ENCODE results near the gene KRT75.

KRT75 gene

GRCh38 chr12:52418576-52419110 is 15.5 kb downstream of the KRT75 start:
- H3K27me3 ChIP-seq (ENCODE audit: insufficient read depth, low read length, poor library complexity): peaks cover 25% of the 10 kb centered on the region
- ATAC-seq (ENCODE audit: insufficient read depth, low read depth) (no peak), DNase-seq (no peak)
- TF ChIP-seq, protein P1, sequence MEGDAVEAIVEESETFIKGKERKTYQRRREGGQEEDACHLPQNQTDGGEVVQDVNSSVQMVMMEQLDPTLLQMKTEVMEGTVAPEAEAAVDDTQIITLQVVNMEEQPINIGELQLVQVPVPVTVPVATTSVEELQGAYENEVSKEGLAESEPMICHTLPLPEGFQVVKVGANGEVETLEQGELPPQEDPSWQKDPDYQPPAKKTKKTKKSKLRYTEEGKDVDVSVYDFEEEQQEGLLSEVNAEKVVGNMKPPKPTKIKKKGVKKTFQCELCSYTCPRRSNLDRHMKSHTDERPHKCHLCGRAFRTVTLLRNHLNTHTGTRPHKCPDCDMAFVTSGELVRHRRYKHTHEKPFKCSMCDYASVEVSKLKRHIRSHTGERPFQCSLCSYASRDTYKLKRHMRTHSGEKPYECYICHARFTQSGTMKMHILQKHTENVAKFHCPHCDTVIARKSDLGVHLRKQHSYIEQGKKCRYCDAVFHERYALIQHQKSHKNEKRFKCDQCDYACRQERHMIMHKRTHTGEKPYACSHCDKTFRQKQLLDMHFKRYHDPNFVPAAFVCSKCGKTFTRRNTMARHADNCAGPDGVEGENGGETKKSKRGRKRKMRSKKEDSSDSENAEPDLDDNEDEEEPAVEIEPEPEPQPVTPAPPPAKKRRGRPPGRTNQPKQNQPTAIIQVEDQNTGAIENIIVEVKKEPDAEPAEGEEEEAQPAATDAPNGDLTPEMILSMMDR (IDR thresholded peaks at IDR 0.05; ENCODE audit: borderline replicate concordance, extremely low read depth, low read length, poor library complexity, severe bottlenecking): no peak
- no peak for TF ChIP-seq EZH2 (IDR thresholded peaks at IDR 0.05; ENCODE audit: borderline replicate concordance, low read depth, low read length, severe bottlenecking)
- H3K4me3 ChIP-seq (ENCODE audit: low read depth in 1 of 2, low read length in 2 of 2): no peak overlapping the region
- no peaks in the 10 kb centered on the region for H3K9me3 ChIP-seq (ENCODE audit: insufficient read depth, low read length, severe bottlenecking)
- no peak overlapping the region for H3K9ac ChIP-seq (ENCODE audit: low read depth, low read length)
- H3K27ac ChIP-seq (ENCODE audit: low read length): no peak overlapping the region
- no peak overlapping the region for H3K4me2 ChIP-seq (ENCODE audit: insufficient read depth, low read length)
- H3K4me1 ChIP-seq (ENCODE audit: insufficient read depth, low read length): no peaks in the 10 kb centered on the region
- no peaks in the 10 kb centered on the region for H3K79me2 ChIP-seq (ENCODE audit: insufficient read depth, low read length)
- no peaks in the 10 kb centered on the region for H4K20me1 ChIP-seq (ENCODE audit: insufficient read depth, low read length)
- no peak overlapping the region for H2AFZ ChIP-seq (ENCODE audit: low read depth, low read length)
- no peaks in the 10 kb centered on the region for H3K36me3 ChIP-seq (ENCODE audit: insufficient read depth, low read length)

- ATAC-seq (ENCODE audit: insufficient read depth, low read depth): no peak
Measured at GRCh38 chr12:52417740-52418139, 16.4 kb downstream of the KRT75 start.

DNA sequence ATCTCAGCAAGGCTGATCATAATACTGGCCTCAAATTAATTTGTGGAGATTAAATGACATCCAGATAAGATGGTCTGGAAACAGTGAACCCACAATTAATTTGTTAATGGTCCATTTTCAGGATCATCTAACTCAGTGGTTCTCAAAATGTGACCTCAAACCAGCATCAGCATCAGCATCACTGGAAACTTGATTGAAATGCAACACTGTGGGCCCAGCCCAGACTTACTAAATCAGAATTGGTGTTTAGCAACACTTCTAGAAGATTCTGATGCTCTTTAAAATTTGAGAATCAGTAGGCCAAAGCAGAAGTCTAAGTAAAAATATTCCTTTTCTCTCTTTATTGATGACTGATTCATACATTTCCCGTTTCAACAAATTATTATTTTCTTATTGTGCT is 17.4 kb downstream of the KRT75 start:
- no peak overlapping the region for H3K4me2 ChIP-seq (ENCODE audit: insufficient read depth, low read length)
- H4K20me1 ChIP-seq (ENCODE audit: insufficient read depth, low read length): no peaks in the 10 kb centered on the region
- H3K27me3 ChIP-seq (ENCODE audit: insufficient read depth, low read length, poor library complexity): peaks cover 19% of the 10 kb centered on the region
- TF ChIP-seq EZH2 (IDR thresholded peaks at IDR 0.05; ENCODE audit: borderline replicate concordance, low read depth, low read length, severe bottlenecking): no peak
- TF ChIP-seq, protein P1 (IDR thresholded peaks at IDR 0.05; ENCODE audit: borderline replicate concordance, extremely low read depth, low read length, poor library complexity, severe bottlenecking): no peak
- no peaks in the 10 kb centered on the region for H3K4me1 ChIP-seq (ENCODE audit: insufficient read depth, low read length)
- no peak for DNase-seq
- no peak overlapping the region for H3K9ac ChIP-seq (ENCODE audit: low read depth, low read length)
- no peaks in the 10 kb centered on the region for H3K9me3 ChIP-seq (ENCODE audit: insufficient read depth, low read length, severe bottlenecking)
- H3K36me3 ChIP-seq (ENCODE audit: insufficient read depth, low read length): no peaks in the 10 kb centered on the region
- H3K79me2 ChIP-seq (ENCODE audit: insufficient read depth, low read length): no peaks in the 10 kb centered on the region
- H2AFZ ChIP-seq (ENCODE audit: low read depth, low read length): no peak overlapping the region
- H3K27ac ChIP-seq (ENCODE audit: low read length): no peak overlapping the region
- no peak for ATAC-seq (ENCODE audit: insufficient read depth, low read depth)
- H3K4me3 ChIP-seq (ENCODE audit: low read depth in 1 of 2, low read length in 2 of 2): no peak overlapping the region

More at GRCh38 chr12:52417740-52418139, 16.4 kb downstream of the KRT75 start:
- H3K9me3 ChIP-seq (ENCODE audit: insufficient read depth, low read length, severe bottlenecking): no peaks in the 10 kb centered on the region
- no peak overlapping the region for H3K9ac ChIP-seq (ENCODE audit: low read depth, low read length)
- H3K4me3 ChIP-seq (ENCODE audit: low read depth in 1 of 2, low read length in 2 of 2): no peak overlapping the region
- no peak for TF ChIP-seq EZH2 (IDR thresholded peaks at IDR 0.05; ENCODE audit: borderline replicate concordance, low read depth, low read length, severe bottlenecking)
- TF ChIP-seq, protein P1 (IDR thresholded peaks at IDR 0.05; ENCODE audit: borderline replicate concordance, extremely low read depth, low read length, poor library complexity, severe bottlenecking): no peak
- H3K4me1 ChIP-seq (ENCODE audit: insufficient read depth, low read length): no peaks in the 10 kb centered on the region
- no peak overlapping the region for H2AFZ ChIP-seq (ENCODE audit: low read depth, low read length)
- no peak overlapping the region for H3K4me2 ChIP-seq (ENCODE audit: insufficient read depth, low read length)
- no peak overlapping the region for H3K27ac ChIP-seq (ENCODE audit: low read length)
- peaks cover 19% of the 10 kb centered on the region for H3K27me3 ChIP-seq (ENCODE audit: insufficient read depth, low read length, poor library complexity)
- H3K79me2 ChIP-seq (ENCODE audit: insufficient read depth, low read length): no peaks in the 10 kb centered on the region
- no peak for DNase-seq
- no peaks in the 10 kb centered on the region for H3K36me3 ChIP-seq (ENCODE audit: insufficient read depth, low read length)
- H4K20me1 ChIP-seq (ENCODE audit: insufficient read depth, low read length): no peaks in the 10 kb centered on the region
